DND-41 (cell line): ENCODE results near the gene CYFIP2.

Experiments used
- ATAC-seq: fragments of 200-7000 bp; cut with Tn5 transposase; 3 replicates; pipeline ENCODE4 v1.9.1; 2021; ENCODE audit warnings: low read depth; ENCODE audit not compliant: insufficient read depth
- DNase-seq: peaks from one replicate; pipeline ENCODE4 v3.0.0-alpha.2; 2020
- H2AFZ ChIP-seq: 2 replicates; pipeline ENCODE4 v1.6.0; 2012; ENCODE audit warnings: low read depth, low read length
- H3K27ac ChIP-seq: 2 replicates; pipeline ENCODE4 v1.5.1; 2012; ENCODE audit warnings: low read length, inconsistent platforms
- H3K27me3 ChIP-seq: fragments of 200-600 bp; sonication (generic); 2 replicates; pipeline ENCODE4 v1.6.0; 2012; ENCODE audit warnings: low read length, mild to moderate bottlenecking, inconsistent platforms; ENCODE audit not compliant: insufficient read depth, poor library complexity
- H3K36me3 ChIP-seq: 2 replicates; pipeline ENCODE4 v1.5.1; 2012; ENCODE audit warnings: low read length, inconsistent platforms; ENCODE audit not compliant: insufficient read depth
- H3K4me1 ChIP-seq: 2 replicates; pipeline ENCODE4 v1.5.1; 2012; ENCODE audit warnings: mild to moderate bottlenecking, low read length; ENCODE audit not compliant: insufficient read depth
- H3K4me2 ChIP-seq: 2 replicates; pipeline ENCODE4 v1.6.0; 2012; ENCODE audit warnings: mild to moderate bottlenecking, moderate library complexity, low read length, inconsistent platforms; ENCODE audit not compliant: insufficient read depth
- H3K4me3 ChIP-seq, 2 experiments: fragments of 200-600 bp in 1 of 2; shearing (Covaris generic) in 1 of 2; 2 replicates each; pipeline ENCODE4 v1.5.1; 2012 to 2016; ENCODE audit warnings: inconsistent platforms in 2 of 2, low read length in 2 of 2, mild to moderate bottlenecking in 2 of 2, low read depth in 1 of 2, moderate library complexity in 1 of 2
- H3K79me2 ChIP-seq: 2 replicates; pipeline ENCODE4 v1.6.0; 2012; ENCODE audit warnings: low read length, inconsistent platforms; ENCODE audit not compliant: insufficient read depth
- H3K9ac ChIP-seq: 2 replicates; pipeline ENCODE4 v1.6.0; 2012; ENCODE audit warnings: low read depth, mild to moderate bottlenecking, inconsistent platforms, low read length, moderate library complexity
- H3K9me3 ChIP-seq: 2 replicates; pipeline ENCODE4 v1.5.1; 2012; ENCODE audit warnings: low read length, moderate library complexity, mild to moderate bottlenecking, inconsistent platforms; ENCODE audit not compliant: insufficient read depth, severe bottlenecking
- H4K20me1 ChIP-seq: 2 replicates; pipeline ENCODE4 v1.6.0; 2012; ENCODE audit warnings: low read length; ENCODE audit not compliant: insufficient read depth
- EZH2 ChIP-seq: IDR thresholded peaks from 3 replicates; pipeline ENCODE4 v1.6.1; 2012; ENCODE audit warnings: borderline replicate concordance, low read depth, mild to moderate bottlenecking, moderate library complexity, low read length, inconsistent platforms; ENCODE audit not compliant: severe bottlenecking
- TF ChIP-seq, protein P1 (sequence below): IDR thresholded peaks from 2 replicates; pipeline ENCODE4 v1.5.1; 2012; ENCODE audit warnings: borderline replicate concordance, low read length, moderate library complexity, mild to moderate bottlenecking; ENCODE audit not compliant: poor library complexity, severe bottlenecking; ENCODE audit errors: extremely low read depth

The CYFIP2 gene

DNA sequence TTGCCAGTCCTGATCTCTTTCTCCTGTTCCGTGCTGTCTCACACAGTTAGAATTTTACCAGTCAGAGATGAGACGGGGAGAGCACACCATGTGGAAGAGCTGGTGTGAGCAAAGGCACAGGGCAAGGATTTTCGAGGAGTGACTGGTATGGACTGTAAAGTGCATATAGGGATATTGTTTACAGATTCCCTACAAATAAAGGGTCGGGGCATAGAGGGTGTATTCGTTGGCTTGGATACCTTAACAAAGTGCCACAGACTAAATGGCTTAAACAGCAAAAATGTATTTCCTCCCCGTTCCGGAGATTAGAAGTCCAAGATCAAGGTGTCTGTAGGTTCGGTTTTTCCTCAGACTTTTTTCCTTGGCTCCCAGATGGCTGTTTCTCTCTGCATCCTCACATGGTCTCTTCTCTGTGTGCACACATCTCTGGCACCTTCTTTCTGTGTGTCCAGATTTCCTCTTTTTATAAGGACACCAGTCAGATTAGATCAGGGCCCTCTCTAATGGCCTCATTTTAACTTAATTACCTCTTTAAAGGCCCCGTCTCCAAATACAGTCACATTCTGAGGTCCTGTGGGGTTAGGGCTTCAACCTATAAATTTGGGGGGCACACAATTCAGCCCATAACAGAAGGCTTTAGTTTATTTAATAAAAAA, 23.4 kb downstream of the CYFIP2 start:
- H3K9me3 ChIP-seq: no peaks in the 10 kb centered on the region
- no peak overlapping the region for H3K4me3 ChIP-seq
- ATAC-seq (no peak), DNase-seq (no peak)
- peaks cover 78% of the 10 kb centered on the region for H3K79me2 ChIP-seq
- no peaks in the 10 kb centered on the region for H3K27me3 ChIP-seq
- peaks cover 63% of the 10 kb centered on the region for H4K20me1 ChIP-seq
- TF ChIP-seq, protein P1, sequence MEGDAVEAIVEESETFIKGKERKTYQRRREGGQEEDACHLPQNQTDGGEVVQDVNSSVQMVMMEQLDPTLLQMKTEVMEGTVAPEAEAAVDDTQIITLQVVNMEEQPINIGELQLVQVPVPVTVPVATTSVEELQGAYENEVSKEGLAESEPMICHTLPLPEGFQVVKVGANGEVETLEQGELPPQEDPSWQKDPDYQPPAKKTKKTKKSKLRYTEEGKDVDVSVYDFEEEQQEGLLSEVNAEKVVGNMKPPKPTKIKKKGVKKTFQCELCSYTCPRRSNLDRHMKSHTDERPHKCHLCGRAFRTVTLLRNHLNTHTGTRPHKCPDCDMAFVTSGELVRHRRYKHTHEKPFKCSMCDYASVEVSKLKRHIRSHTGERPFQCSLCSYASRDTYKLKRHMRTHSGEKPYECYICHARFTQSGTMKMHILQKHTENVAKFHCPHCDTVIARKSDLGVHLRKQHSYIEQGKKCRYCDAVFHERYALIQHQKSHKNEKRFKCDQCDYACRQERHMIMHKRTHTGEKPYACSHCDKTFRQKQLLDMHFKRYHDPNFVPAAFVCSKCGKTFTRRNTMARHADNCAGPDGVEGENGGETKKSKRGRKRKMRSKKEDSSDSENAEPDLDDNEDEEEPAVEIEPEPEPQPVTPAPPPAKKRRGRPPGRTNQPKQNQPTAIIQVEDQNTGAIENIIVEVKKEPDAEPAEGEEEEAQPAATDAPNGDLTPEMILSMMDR: no peak
- TF ChIP-seq EZH2: no peak
- H3K4me1 ChIP-seq: no peaks in the 10 kb centered on the region
- no peak overlapping the region for H3K9ac ChIP-seq
- H3K4me2 ChIP-seq: no peak overlapping the region
- H3K27ac ChIP-seq: no peak overlapping the region
- no peak overlapping the region for H2AFZ ChIP-seq
- H3K36me3 ChIP-seq: peaks cover 92% of the 10 kb centered on the region

- ATAC-seq: no peak
- DNase-seq: no peak
These were observed 24.4 kb downstream of the CYFIP2 start for GRCh38 chr5:157290156-157290980.

GRCh38 chr5:157290981-157291711, 25.2 kb downstream of the CYFIP2 start:
- Histone ChIP-seq H3K27me3 (no peaks in the 10 kb centered on the region), H3K9ac (no peak overlapping the region), H2AFZ (no peak overlapping the region), H4K20me1 (peaks cover 61% of the 10 kb centered on the region), H3K4me3 (no peak overlapping the region), H3K4me1 (no peaks in the 10 kb centered on the region), H3K9me3 (no peaks in the 10 kb centered on the region), H3K4me2 (no peak overlapping the region), H3K36me3 (peaks cover 94% of the 10 kb centered on the region), H3K79me2 (peaks cover 76% of the 10 kb centered on the region), H3K27ac (no peak overlapping the region)
- no peak for DNase-seq
- TF ChIP-seq, protein P1: no peak
- TF ChIP-seq EZH2: no peak
- ATAC-seq: no peak

More at GRCh38 chr5:157290156-157290980, 24.4 kb downstream of the CYFIP2 start:
- Histone ChIP-seq H3K9ac (no peak overlapping the region), H3K36me3 (peaks cover 93% of the 10 kb centered on the region), H4K20me1 (peaks cover 59% of the 10 kb centered on the region), H3K4me1 (no peaks in the 10 kb centered on the region), H3K4me2 (no peak overlapping the region), H3K4me3 (no peak overlapping the region), H3K79me2 (peaks cover 74% of the 10 kb centered on the region), H3K9me3 (no peaks in the 10 kb centered on the region), H3K27me3 (no peaks in the 10 kb centered on the region), H2AFZ (no peak overlapping the region), H3K27ac (no peak overlapping the region)
- TF ChIP-seq, protein P1: no peak
- no peak for TF ChIP-seq EZH2
